GM18861 (cell line): ENCODE measurements around the gene FGR.
"Not testable (repeated sequence)": the region's sequence is repeated elsewhere in the genome, so short reads cannot be mapped to it uniquely, and the experiment has no call there.

Experiments used
- ATAC-seq: cut with Tn5 transposase; IDR thresholded peaks from one replicate; pipeline ENCODE4 v1.9.1; 2021; ENCODE audit not compliant: unreplicated experiment

Gene FGR

GRCh38 chr1:27660300-27660835 is 25.4 kb upstream of the FGR start:
- ATAC-seq: no peak

DNA sequence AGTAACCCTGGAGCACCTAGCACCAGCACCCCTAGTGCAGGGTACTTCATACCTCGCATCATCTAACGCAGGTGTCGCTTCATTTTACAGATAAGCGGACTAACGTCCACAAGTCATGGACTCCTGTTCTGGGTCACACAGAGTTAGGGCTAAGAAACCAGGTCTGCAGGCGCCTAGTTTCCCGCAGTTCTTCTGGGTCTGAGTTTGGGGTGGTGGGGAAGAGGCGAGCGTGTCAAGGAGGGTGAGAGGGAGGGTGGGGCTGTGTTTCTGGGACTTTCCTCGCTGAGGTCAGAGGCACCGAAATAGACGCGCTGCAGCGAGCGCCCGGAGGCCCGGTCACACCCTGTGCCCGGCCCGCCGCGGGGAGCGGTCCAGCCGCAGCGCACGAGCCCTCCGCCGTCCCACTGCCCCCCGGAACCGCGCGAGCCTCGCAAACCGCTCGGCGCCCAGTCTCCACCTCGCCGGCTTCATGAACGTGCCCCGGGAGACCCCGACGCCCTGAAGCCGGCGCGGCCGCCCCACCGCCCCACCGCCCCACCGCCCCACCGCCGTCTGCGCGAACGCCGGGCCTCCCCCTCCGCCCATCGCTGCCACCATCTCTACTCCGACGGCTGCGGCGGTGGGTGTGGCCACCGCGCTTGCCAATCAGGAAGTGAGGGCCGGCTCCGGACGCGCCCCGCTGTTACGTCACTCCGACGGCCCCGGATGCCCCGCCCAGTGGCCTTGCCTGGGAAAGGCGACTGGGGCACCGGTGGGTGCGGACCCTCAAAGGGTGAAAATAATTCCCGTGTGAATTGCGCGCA is 24.7 kb upstream of the FGR start:
- ATAC-seq: peak; percentile 53

DNA sequence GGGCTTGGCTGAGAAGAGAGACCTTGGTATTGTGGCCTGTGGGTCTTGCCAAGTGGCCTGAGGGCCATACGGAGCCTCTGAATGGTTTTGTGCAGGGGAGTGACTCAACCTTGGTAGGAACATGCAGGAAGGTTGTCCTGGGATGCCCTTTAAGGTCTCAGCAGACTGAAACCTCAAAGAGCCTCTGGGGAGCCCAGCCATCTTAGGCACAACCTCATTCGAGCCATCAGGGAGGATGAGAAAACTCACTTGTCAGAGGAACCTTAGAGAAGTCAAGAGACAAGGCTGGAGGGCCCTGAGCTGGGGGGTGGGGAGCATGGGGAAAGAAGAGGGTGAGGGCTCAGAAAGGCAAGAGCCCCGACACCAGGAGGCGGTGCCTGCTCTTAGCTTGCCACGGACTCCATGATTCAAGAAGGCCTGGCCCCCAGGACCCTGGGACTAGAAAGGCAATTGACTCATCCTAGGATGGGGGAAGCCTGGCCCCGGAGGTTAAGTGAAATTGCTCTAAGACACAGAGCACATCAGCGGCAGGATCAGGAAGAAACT is 24.0 kb upstream of the FGR start:
- peak; percentile 18 for ATAC-seq

GRCh38 chr1:27656157-27656893 is 21.3 kb upstream of the FGR start:
- no peak for ATAC-seq

- ATAC-seq: no peak
Measured at GRCh38 chr1:27655151-27655937, 20.4 kb upstream of the FGR start.

DNA sequence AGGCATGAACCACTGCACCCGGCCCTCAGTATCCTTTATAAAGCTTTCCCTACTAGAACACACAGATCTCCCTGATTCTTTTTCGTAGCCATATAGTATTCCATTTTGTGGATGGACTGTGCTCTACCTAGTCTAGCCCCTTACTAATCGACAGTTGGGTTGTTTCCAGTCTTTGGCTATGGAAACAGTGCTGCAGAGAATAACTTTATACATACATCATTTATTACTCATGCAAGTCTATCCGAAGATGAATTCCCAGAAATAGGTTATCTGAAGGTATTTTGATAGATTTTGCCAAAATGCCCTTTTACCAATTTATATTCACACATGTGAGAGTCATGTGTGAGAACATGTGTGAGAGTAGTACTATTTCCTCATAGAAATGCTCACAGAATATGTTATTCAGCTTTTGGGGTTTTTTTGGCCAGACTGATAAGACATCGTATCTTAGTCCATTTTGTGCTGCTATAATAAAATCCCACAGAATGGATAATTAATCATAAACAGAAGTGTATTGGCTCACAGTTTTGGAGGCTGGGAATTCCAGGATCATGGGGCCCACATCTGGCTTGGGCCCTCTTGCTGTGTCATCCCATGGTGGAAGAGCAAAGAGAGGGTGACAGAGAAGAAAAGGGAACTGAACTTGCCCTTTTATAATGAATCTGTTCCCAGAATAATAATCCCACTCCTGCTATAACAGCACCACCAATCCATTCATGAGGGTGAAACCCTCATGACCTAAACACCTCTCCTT is 17.3 kb upstream of the FGR start:
- ATAC-seq: no peak

- no peak for ATAC-seq
Measured at GRCh38 chr1:27650539-27651175, 15.7 kb upstream of the FGR start.

- ATAC-seq: no peak
Measured at GRCh38 chr1:27650171-27650538, 15.2 kb upstream of the FGR start.

- no peak for ATAC-seq
Measured at GRCh38 chr1:27649306-27649635, 14.3 kb upstream of the FGR start.

DNA sequence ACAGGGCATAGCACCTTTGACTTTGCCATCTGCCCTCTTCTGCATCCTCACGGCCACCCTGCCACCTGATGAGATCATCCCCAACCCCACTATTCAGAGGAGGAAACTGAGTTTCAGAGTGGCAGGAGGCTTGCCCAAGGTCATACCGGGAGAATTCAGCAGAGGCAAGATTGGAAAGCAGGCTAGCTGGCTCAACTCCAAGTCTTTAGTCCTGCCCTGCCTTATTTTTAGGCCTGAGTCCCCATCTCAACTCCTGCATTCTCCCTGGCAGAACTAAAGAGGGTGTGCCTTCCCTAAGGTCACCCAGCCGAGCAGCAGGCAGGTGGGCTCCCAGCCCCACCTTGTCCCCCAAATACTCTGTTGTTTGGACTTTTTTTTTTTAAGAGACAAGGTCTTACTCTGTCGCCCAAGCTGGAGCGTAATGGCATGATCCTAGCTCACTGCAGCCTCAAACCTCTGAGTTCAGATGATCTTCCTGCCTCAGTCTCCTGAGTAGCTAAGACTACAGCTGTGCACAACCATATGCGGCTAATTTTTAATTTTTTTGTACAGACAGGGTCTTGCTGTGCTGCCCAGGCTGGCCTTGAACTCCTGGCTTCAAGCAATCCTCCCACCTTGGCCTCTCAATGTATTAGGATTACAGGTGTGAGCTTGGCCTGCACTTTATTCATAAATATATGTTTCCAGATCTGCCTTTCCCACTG is 13.8 kb upstream of the FGR start:
- no peak for ATAC-seq

DNA sequence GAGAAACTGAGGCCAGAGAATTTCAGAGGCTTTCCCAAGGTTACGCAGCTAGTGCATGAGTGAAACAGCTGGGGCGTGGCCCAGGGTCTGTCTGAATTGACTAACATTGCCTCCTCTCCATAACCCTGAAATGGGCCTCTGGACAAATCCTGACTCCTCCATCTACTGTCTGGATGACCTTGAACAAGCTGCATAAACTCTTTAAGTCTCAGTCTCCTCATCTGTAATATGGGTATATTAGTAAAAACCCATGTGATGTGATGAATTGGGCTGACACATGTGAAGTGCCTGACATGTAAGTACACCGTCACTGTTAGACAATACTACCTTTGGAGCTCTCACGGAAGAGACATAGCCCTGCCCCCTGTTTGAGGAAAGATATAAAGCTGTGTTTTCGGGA is 12.3 kb upstream of the FGR start:
- ATAC-seq: no peak

- ATAC-seq: no peak
Measured at GRCh38 chr1:27646676-27647075, 11.7 kb upstream of the FGR start.

DNA sequence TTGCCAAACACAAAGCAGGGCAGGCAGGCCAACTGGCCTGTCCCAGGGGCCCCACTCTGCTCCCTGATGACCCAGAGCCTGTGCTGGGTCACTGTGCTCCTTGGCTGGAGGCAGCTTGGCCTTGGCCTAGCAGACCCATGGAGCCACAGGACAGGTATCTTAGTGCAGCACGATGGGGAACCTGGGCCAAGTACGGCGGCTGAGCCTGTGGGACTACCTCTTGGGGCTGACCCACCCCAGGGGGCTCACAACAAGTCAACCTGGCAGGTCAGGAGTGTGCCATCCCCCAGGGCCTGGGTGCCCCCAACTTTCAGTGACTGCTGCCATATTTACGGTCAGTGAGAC is 10.1 kb upstream of the FGR start:
- ATAC-seq: no peak

DNA sequence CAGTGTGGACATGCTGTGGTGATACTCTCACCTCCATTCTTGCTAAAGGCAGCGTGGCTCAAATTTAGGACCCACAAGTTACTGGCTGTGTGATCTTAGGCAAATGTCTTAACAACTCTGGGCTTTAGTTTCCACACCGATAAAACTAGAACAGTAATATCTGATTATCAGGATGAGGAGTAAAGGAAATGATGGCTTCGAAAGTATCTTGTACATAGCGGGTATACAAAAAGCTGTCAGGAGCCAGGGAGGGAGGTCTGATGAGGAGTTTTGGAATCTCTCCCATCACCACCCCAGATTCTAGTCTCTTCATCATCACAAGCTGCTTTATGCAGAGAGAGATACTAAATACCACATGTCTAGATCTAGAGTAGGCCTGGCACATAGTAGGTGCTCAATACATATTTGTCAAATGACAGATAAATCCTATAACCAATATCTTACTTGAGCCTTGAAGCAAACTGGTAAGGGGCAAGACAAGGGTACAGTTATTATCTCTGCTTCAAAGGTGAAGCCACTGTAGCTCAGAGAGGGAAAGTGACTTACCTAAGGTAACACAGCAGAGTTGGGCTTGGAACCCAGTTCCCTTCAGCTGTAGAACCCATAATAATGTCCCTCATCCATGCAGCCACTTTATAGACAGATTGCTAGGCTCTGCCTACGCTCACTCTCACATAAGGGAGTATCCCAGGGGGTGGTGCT is 9.5 kb upstream of the FGR start:
- ATAC-seq: no peak

DNA sequence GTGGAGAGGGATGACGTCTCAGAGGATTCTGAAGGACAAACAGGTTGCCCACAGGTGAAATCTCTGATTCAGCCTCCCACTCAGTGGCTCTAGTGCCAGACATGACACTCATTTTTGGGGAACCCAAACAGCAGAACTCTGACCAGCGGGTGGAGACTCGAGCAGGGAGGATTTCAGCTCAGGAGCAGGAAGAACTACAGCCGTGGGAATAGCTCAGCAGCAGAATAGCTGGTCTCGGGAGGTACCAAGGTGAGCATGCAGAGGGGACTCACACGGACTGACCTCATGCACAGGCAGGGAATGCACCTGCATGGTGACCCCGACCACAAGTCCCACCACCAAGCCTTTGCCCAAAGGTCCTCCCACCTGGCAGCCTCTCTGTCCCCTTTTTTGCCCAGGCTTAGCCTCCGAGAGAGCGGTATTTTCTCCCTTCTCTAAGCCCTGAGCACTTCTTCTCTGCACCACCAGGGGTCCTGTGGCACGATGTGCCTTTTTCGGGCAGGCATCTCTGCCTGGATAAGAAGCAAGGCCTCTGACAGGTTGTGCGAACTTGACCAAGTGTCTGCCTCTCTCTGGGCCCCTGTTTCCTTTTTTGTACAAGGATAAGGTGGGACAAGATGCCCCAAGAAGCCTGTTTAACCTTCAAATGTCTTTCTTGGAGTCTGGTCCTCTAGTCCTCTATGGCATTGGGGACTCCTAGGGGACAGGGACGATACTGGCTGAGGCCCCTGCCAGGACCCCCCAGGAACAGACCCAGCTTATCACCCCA is 8.8 kb upstream of the FGR start:
- ATAC-seq: no peak

GRCh38 chr1:27640514-27640913 is 5.5 kb upstream of the FGR start:
- not testable (repeated sequence) for ATAC-seq

GRCh38 chr1:27638805-27639204 is 3.8 kb upstream of the FGR start:
- ATAC-seq: no peak

- ATAC-seq: no peak
Measured at GRCh38 chr1:27638047-27638734, 3.2 kb upstream of the FGR start.
